HG02938 (cell line): ENCODE measurements around the gene ANAPC2.

Source experiments
- ATAC-seq: cut with Tn5 transposase; IDR thresholded peaks from one replicate; pipeline ENCODE4 v1.9.1; 2021; ENCODE audit warnings: mild to moderate bottlenecking, moderate library complexity; ENCODE audit not compliant: unreplicated experiment

The ANAPC2 gene

GRCh38 chr9:137178201-137178938, 10.0 kb downstream of the ANAPC2 start:
- no peak for ATAC-seq

GRCh38 chr9:137176302-137177182, 11.8 kb downstream of the ANAPC2 start:
- no peak for ATAC-seq

GRCh38 chr9:137175345-137175961, 12.9 kb downstream of the ANAPC2 start:
- ATAC-seq: no peak

- ATAC-seq: no peak
Measured at GRCh38 chr9:137174722-137175293, 13.6 kb downstream of the ANAPC2 start.

- no peak for ATAC-seq
Measured at GRCh38 chr9:137173796-137174664, 14.3 kb downstream of the ANAPC2 start.

GRCh38 chr9:137172901-137173795, 15.2 kb downstream of the ANAPC2 start:
- ATAC-seq: no peak

GRCh38 chr9:137171149-137171900, 17.0 kb downstream of the ANAPC2 start:
- ATAC-seq: no peak

GRCh38 chr9:137170486-137171148, 17.7 kb downstream of the ANAPC2 start:
- ATAC-seq: no peak

GRCh38 chr9:137169896-137170358, 18.4 kb downstream of the ANAPC2 start, which contains the start of gene LRRC26:
LRRC26 (minus strand) TSS chr9:137170051; CDS start chr9:137169943, 108 bp downstream.
- ATAC-seq: no peak

GRCh38 chr9:137168904-137169856, 19.2 kb downstream of the ANAPC2 start:
- ATAC-seq: no peak

- no peak for ATAC-seq
Measured at GRCh38 chr9:137168573-137168903, 19.8 kb downstream of the ANAPC2 start.

GRCh38 chr9:137167747-137168572, 20.4 kb downstream of the ANAPC2 start:
- ATAC-seq: no peak

GRCh38 chr9:137167277-137167746, 21.0 kb downstream of the ANAPC2 start:
- ATAC-seq: no peak

- ATAC-seq: no peak
Measured at GRCh38 chr9:137166380-137167229, 21.8 kb downstream of the ANAPC2 start.
